GM19372 (cell line): ENCODE data around the gene CCDC6.

Source experiments
- ATAC-seq: cut with Tn5 transposase; IDR thresholded peaks from one replicate; pipeline ENCODE4 v1.9.1; 2021; ENCODE audit warnings: mild to moderate bottlenecking, low read depth, moderate library complexity; ENCODE audit not compliant: unreplicated experiment

CCDC6 gene

DNA sequence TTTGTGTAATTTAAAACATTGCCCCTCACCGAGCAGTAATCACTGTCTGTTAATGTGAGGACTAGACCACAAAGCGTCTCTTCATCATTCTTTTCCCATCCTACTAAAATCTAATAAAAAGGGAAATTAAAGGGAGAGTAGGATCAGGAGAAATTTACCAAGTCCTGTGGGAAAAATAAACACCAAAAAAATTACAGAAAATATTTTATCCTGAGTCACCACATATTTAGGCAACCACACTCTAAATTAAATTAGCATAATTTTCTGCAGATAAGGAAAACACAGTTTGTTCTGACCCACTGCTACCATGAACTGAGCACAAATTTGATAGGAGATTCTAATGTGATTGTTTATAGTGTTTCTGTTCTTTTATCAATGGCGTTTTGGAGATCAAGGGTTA is 49.3 kb downstream of the CCDC6 start:
- no peak for ATAC-seq

GRCh38 chr10:59856104-59856503 is 50.3 kb downstream of the CCDC6 start:
- no peak for ATAC-seq

- no peak for ATAC-seq
Observed at GRCh38 chr10:59854571-59854970, 51.8 kb downstream of the CCDC6 start.

DNA sequence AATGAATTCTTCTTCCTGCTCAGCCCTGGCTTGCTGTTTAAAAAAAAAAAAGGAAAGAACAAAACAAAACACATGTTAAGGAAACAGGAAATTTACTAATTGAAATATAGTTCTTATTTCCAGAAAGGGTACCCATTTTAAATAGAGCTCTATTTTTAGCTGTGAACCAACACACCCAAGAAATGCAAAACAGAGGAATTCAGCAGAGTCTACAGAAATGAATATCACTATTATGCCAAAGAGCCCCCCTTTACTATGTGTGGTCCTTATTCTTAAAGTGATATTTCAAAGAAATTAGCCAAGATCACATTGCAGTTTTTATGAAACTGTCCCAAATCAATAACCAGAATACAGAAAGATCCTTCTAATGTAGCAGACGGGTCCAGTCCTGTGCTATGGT is 53.7 kb downstream of the CCDC6 start:
- ATAC-seq = no peak

GRCh38 chr10:59851864-59852263 is 54.5 kb downstream of the CCDC6 start:
- ATAC-seq = no peak

DNA sequence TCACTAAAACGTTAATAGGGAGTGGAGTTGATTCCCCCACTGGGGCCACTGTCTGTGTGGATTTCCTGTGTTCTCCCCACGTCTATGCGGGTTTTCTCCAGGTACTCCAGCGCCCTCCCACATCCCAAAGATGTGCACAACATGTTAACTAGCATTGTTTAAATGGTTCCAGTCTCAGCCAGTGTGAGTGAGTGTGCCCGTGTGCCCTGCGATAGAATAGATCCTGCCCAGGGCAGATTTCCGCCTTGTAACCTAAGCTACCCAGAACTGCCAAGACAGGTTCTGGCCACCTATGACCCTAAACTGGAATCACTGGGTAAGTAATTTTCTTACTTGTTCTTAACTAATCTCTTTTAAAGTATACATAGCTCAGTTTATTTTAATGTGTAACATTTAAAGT is 58.5 kb downstream of the CCDC6 start:
- ATAC-seq = no peak

DNA sequence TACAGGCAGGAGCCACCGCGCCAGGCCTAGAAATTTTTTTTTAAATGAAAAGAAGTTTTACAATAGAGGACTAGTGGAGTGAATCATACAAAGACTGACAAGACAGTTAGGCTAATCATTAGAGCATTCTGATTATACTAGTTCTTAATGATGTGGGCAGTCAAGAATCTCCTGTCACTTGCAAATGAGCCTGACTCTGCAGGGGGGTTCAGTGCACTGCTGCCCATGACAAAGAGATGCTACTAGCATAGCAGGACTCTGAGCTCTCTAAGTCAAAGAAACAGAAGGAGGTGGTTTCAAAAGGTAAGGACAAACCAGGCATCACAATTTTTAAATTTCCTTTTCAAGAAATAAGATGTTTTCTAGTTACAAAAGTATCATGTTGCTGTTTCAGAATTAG is 59.0 kb downstream of the CCDC6 start:
- ATAC-seq = no peak

DNA sequence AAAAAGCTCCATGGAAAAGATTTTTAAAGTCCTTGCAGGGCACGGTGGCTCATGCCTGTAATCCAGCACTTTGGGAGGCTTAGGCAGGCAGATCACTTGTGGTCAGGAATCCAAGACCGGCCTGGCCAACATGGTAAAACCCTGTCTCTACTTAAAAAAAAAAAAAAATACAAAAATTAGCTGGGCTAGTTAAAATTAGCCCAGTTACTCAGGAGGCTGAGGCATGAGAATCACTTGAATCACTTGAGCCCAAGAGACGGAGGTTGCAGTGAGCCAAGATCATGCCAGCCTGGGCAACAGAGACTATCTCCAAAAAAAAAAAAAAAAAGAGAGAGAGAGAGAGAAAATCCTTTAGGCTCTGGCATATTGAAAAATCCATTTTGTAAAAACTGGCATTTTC is 61.9 kb downstream of the CCDC6 start:
- ATAC-seq = no peak

DNA sequence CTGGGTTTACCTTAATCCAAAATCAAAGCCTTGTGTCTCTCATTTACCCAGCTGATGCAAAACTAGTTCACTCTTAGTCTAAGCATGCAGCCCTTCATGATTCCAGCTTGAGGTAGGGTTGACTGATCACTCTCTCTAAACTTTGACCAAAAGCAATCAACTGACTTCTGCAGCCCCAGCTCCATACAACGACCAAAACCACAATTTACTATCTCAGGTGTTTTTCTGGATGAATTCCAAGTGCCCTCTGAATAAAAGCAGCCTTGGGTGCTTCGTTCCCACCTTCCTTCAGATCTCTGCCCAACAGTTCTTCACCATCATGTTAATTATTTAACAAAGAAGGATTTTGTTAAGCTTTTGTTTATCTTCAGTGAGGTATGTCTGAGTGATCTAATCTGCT is 62.6 kb downstream of the CCDC6 start:
- ATAC-seq = no peak

GRCh38 chr10:59839576-59839975 is 66.8 kb downstream of the CCDC6 start:
- no peak for ATAC-seq

GRCh38 chr10:59838085-59838789 is 68.1 kb downstream of the CCDC6 start:
- no peak for ATAC-seq

DNA sequence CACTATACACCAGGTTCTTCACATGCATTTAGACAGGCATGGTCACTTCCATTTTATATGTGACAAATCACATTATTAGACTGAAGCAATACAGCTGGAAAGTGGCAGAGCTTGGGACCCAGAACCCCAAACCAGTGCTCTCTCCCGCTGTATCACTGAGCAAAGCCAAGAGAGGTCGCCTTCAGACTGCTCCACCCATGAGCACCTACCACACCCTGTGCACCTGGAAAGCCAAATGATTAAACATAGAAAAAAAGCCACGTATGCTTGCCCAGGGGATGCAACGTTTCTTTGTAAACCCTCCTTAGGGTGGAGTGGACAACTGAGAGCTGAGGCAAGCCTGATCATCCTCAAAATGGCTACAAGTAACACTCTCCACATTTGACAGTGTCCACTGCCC is 72.5 kb downstream of the CCDC6 start:
- ATAC-seq = no peak

GRCh38 chr10:59832506-59832905 is 73.8 kb downstream of the CCDC6 start:
- no peak for ATAC-seq

- no peak for ATAC-seq
Observed at GRCh38 chr10:59831658-59832503, 74.5 kb downstream of the CCDC6 start.

- ATAC-seq = no peak
Observed at GRCh38 chr10:59830601-59831259, 75.6 kb downstream of the CCDC6 start.

DNA sequence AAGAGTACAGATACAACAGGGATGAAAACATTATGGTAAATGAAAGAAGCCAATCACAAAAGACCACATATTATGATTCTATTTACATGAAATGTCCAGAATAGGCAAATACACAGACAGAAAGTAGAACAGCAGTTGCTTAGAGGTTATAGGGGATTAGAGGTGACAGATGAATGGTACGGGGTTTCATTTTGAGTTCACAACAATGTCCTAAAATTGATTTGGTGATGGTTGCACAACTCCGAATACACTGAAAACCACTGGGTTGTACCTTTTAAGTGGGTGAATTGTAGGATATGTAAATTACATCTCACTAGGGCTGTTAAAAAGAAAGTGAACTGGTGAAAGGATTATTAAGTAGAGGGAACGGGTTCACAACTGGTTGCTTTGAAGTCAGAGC is 76.8 kb downstream of the CCDC6 start:
- ATAC-seq = no peak

GRCh38 chr10:59829024-59829423 is 77.3 kb downstream of the CCDC6 start:
- ATAC-seq = no peak

GRCh38 chr10:59825932-59826331 is 80.4 kb downstream of the CCDC6 start:
- ATAC-seq = no peak

DNA sequence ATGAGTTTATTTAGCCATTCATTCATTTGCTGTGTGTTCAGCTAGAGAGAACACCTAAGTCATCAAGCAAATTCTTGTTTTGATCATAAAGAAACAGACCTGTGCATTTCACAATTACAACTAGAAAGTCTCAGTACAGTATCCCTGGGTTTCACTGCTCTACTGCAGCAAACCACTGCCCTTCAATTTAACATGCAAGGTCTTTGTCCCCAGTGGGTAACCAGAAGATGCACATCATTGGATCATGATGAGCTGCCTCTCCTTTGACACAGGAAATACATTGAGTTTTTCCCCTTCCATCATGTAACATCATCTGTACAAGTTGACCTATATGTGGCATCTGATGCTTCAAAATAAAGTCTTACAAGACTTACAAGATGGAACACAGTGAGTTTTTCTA is 82.6 kb downstream of the CCDC6 start:
- ATAC-seq = no peak

GRCh38 chr10:59823111-59823510 is 83.2 kb downstream of the CCDC6 start:
- ATAC-seq = no peak

DNA sequence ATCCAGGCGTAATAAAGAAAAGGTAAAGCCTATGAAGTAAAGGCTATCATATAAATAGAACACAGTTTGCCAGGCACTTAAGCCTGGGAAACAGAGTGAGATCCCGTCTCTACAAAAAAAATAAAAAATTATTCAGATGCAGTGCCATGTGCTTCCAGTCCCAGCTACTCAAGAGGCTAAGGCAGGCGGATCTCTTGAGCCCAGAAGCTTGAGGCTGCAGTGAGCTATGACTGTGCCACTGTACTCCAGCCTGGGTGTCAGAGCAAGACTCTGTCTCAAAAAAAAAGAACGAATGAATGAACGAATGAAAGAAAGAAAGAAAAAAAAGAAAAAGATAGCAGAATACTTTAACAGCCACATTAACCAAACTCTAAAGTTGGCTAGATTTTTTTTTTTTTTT is 85.9 kb downstream of the CCDC6 start:
- no peak for ATAC-seq

DNA sequence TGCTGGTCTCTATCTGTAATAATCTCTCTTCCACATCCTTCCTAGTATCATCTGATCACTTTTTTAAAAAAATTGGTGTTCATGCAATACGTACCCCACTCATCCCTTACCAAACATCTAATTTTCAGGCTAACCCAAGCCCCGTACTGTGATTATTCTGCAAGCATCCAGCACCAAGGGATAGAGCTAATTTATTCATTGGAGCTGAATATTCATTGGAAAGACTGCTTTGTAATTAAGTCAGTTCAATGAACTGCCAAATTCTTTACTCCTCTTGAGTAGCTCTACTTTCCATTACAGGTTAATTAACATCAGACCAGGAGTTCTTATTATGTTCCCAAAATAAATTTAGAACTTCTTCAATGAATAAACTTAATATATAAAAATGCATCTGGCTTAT is 86.7 kb downstream of the CCDC6 start:
- ATAC-seq = no peak
